ENCODE measurements around the gene DAND5.

DAND5 gene

GRCh38 chr19:12965017-12965811, 4.2 kb upstream of the DAND5 start:
- in situ Hi-C loops (cut with MboI; ENCODE audit: low sequenced_read_pairs): no loop called here

- in situ Hi-C loops (cut with MboI; ENCODE audit: low sequenced_read_pairs): no loop called here
Measured at GRCh38 chr19:12965812-12966135, 3.6 kb upstream of the DAND5 start.

- in situ Hi-C loops (cut with MboI; ENCODE audit: low sequenced_read_pairs): no loop called here
Measured at GRCh38 chr19:12967907-12968306, 1.5 kb upstream of the DAND5 start.

GRCh38 chr19:12970070-12970820, 869 bp downstream of the DAND5 start:
- in situ Hi-C loops (cut with MboI; ENCODE audit: low sequenced_read_pairs): loop anchor here (10.0 kb wide), 2 partner anchors 295 to 625 kb away; no protein-coding TSS in a partner anchor

GRCh38 chr19:12973236-12973635, 3.9 kb downstream of the DAND5 start:
- in situ Hi-C loops (cut with MboI; ENCODE audit: low sequenced_read_pairs): loop anchor here (10.0 kb wide), 2 partner anchors 292 to 622 kb away; no protein-coding TSS in a partner anchor

- in situ Hi-C loops (cut with MboI; ENCODE audit: low sequenced_read_pairs): loop anchor here (5.0 to 10.0 kb wide), 3 partner anchors 118 to 620 kb away; no protein-coding TSS in a partner anchor
Measured at GRCh38 chr19:12974301-12975220, 5.2 kb downstream of the DAND5 start.

GRCh38 chr19:12975221-12975741, 5.9 kb downstream of the DAND5 start:
- in situ Hi-C loops (cut with MboI; ENCODE audit: low sequenced_read_pairs): loop anchor here (5.0 to 10.0 kb wide), 3 partner anchors 117 to 620 kb away; no protein-coding TSS in a partner anchor

GRCh38 chr19:12976109-12976508, 6.7 kb downstream of the DAND5 start:
- in situ Hi-C loops (cut with MboI; ENCODE audit: low sequenced_read_pairs): loop anchor here (5.0 to 10.0 kb wide), 3 partner anchors 116 to 619 kb away; no protein-coding TSS in a partner anchor

GRCh38 chr19:12979974-12980373, 10.6 kb downstream of the DAND5 start:
- in situ Hi-C loops (cut with MboI; ENCODE audit: low sequenced_read_pairs): loop anchor here (5.0 to 10.0 kb wide), 3 partner anchors 112 to 615 kb away; no protein-coding TSS in a partner anchor

- in situ Hi-C loops (cut with MboI; ENCODE audit: low sequenced_read_pairs): no loop called here
Measured at GRCh38 chr19:12982648-12983047, 13.3 kb downstream of the DAND5 start.

- in situ Hi-C loops (cut with MboI; ENCODE audit: low sequenced_read_pairs): no loop called here
Measured at GRCh38 chr19:12983091-12983490, 13.7 kb downstream of the DAND5 start.

- in situ Hi-C loops (cut with MboI; ENCODE audit: low sequenced_read_pairs): no loop called here
Measured at GRCh38 chr19:12983542-12984142, 14.3 kb downstream of the DAND5 start.

- in situ Hi-C loops (cut with MboI; ENCODE audit: low sequenced_read_pairs): no loop called here
Measured at GRCh38 chr19:12984143-12984627, 14.8 kb downstream of the DAND5 start.

- in situ Hi-C loops (cut with MboI; ENCODE audit: low sequenced_read_pairs): no loop called here
Measured at GRCh38 chr19:12984683-12985048, 15.3 kb downstream of the DAND5 start.

GRCh38 chr19:12985049-12985776, 15.8 kb downstream of the DAND5 start:
- in situ Hi-C loops (cut with MboI; ENCODE audit: low sequenced_read_pairs): no loop called here

- in situ Hi-C loops (cut with MboI; ENCODE audit: low sequenced_read_pairs): no loop called here
Measured at GRCh38 chr19:12986726-12987125, 17.4 kb downstream of the DAND5 start.

GRCh38 chr19:12987190-12987589, 17.8 kb downstream of the DAND5 start:
- in situ Hi-C loops (cut with MboI; ENCODE audit: low sequenced_read_pairs): no loop called here

- in situ Hi-C loops (cut with MboI; ENCODE audit: low sequenced_read_pairs): no loop called here
Measured at GRCh38 chr19:12987781-12988180, 18.4 kb downstream of the DAND5 start.

- in situ Hi-C loops (cut with MboI; ENCODE audit: low sequenced_read_pairs): no loop called here
Measured at GRCh38 chr19:12990431-12990830, 21.1 kb downstream of the DAND5 start.

Measured in HL-60/S4 (cell line).